Prostate gland (tissue), 2 donors: ENCODE results near the gene KIF18B. TPM values are rescaled to one million over a fixed set of nuclear protein-coding genes. Genes with fewer than 3 reads are reported as not detected.

Source experiments
- DNase-seq: peaks from one replicate; pipeline ENCODE4 v3.0.0-alpha.2; 2019; ENCODE audit warnings: low spot score
- H3K27ac ChIP-seq, 2 donors: fragments of 200-600 bp; sonication (generic); 2 replicates each; pipeline ENCODE4 v1.5.1; 2017 to 2019
- H3K27me3 ChIP-seq: fragments of 200-600 bp; sonication (generic); replicated peaks from 2 replicates; pipeline ENCODE4 v1.5.1; 2019; ENCODE audit not compliant: insufficient read depth
- H3K36me3 ChIP-seq, 2 donors: fragments of 200-600 bp; sonication (generic); 1 replicate in 1 of 2; 2 replicates in 1 of 2; pipeline versions ENCODE4 v1.5.1 to v1.8.1; 2017 to 2019
- H3K4me1 ChIP-seq: fragments of 200-600 bp; sonication (generic); replicated peaks from 2 replicates; pipeline ENCODE4 v1.5.1; 2019
- H3K4me3 ChIP-seq, 2 donors: fragments of 200-600 bp; sonication (generic); 2 replicates each; pipeline ENCODE4 v1.5.1; 2017 to 2019
- H3K9me3 ChIP-seq: fragments of 200-600 bp; sonication (generic); 2 replicates; pipeline ENCODE4 v1.5.1; 2017
- POLR2A ChIP-seq: fragments of 450-650 bp; IDR thresholded peaks from one replicate; pipeline ENCODE4 v1.6.1; 2016; ENCODE audit warnings: antibody characterized with exemption, mild to moderate bottlenecking
- POLR2AphosphoS5 ChIP-seq: sonication (generic); formaldehyde crosslinking; IDR thresholded peaks from one replicate; pipeline ENCODE4 v1.6.1; 2017; ENCODE audit warnings: antibody characterized with exemption
- WGBS: methylation state at CpG from one replicate; pipeline ENCODE4 v1.1.5; 2018; 5-methylcytosine and 5-hydroxymethylcytosine counted together
- intact Hi-C: fragments of 100-400 bp; cut with DNase I; formaldehyde crosslinking; loops from one replicate; pipeline ENCODE4 v1.14.2; 2022
- total RNA-seq, 2 donors: library from RNA; depleted of rRNA; stranded (reverse); fragments of >200 nt; gene quantifications; one replicate each; pipeline ENCODE4 v1.1.0, GENCODE V29; 2016
- TF ChIP-seq, protein P1 (sequence below), 4 experiments: fragments of 200-600 bp in 2 of 4; fragments of 450-650 bp in 2 of 4; sonication (generic) in 2 of 4; IDR thresholded peaks; 1 replicate in 3 of 4; 2 replicates in 1 of 4; pipeline ENCODE4 v1.5.1; 2016 to 2019; ENCODE audit warnings: antibody characterized with exemption in 4 of 4, mild to moderate bottlenecking in 2 of 4, moderate library complexity in 2 of 4

KIF18B gene
- total RNA-seq, 2 donors from 2014 or later = 1.8 to 2.5 TPM

DNA sequence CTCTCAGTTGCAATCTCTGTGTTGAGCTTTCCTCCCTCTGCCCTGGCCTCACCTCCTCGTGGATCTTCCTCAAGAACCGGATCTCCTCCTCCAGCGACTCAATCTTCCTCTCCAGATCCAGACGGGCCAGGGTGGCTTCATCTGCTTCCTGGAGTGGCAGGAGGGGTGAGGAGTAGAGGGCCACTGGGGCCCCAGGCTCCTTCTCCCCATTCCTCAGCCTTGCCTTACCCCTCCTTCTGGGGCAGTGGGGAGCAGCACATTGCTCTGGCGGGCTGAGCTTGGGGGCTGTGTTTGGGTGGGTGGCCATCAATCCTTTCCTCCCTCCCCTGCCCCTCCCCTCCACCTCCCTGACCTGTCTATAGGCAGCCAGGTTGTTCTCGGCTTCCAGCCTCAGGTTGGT is 33.9 kb downstream of the KIF18B start:
- TF ChIP-seq POLR2A = no peak
- no peak for TF ChIP-seq POLR2AphosphoS5
- TF ChIP-seq, protein P1, sequence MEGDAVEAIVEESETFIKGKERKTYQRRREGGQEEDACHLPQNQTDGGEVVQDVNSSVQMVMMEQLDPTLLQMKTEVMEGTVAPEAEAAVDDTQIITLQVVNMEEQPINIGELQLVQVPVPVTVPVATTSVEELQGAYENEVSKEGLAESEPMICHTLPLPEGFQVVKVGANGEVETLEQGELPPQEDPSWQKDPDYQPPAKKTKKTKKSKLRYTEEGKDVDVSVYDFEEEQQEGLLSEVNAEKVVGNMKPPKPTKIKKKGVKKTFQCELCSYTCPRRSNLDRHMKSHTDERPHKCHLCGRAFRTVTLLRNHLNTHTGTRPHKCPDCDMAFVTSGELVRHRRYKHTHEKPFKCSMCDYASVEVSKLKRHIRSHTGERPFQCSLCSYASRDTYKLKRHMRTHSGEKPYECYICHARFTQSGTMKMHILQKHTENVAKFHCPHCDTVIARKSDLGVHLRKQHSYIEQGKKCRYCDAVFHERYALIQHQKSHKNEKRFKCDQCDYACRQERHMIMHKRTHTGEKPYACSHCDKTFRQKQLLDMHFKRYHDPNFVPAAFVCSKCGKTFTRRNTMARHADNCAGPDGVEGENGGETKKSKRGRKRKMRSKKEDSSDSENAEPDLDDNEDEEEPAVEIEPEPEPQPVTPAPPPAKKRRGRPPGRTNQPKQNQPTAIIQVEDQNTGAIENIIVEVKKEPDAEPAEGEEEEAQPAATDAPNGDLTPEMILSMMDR (IDR thresholded peaks at IDR 0.05) = no peak
- no peaks in the 10 kb centered on the region for H3K36me3 ChIP-seq
- no peak overlapping the region for H3K27ac ChIP-seq
- peaks cover 3% of the 10 kb centered on the region for H3K27me3 ChIP-seq
- intact Hi-C loops = no loop called here
- WGBS = 63% methylated on average over 6 of the region's 6 CpGs
- peaks cover 3% of the 10 kb centered on the region for H3K4me1 ChIP-seq
- no peak for DNase-seq
- H3K9me3 ChIP-seq = no peaks in the 10 kb centered on the region
- no peak overlapping the region for H3K4me3 ChIP-seq

DNA sequence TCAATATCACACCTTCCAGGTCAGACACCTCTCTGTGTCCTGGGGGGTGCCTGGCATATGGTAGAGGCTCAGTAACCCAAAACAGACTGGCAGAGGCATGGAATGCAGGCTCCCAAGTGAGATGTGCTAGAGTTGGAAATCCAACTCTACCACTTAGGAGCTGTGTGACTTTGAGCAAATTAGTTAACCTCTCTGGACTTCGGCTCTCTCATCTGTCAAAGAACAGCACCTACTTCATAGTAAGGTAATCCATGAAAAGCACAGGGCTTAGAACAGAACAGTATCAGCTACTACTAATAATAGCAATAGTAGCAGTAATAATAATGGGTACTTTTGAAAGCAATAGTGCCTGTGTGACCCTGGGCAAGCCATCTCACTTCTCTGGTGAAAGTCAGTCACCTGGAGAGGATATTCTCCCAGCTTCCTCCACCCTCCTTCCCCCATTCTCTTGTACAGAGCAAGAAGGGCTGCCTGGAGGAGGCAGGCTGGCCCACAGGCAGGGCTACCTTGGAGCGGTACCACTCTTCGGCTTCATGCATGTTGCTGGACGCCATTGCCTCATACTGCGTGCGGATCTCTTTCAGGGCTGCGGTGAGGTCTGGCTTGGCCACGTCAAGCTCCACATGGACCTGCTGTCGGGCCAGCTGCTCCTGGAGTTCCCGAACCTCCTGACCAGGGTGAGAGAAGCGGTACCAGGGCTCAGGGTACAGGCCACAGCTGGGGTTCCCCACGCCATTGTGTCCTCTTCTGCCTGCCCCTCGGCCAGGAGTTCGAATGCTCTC is 34.6 kb downstream of the KIF18B start:
- 89% methylated on average over 14 of the region's 14 CpGs for WGBS
- no peak for DNase-seq
- Histone ChIP-seq H3K27me3 (peaks cover 3% of the 10 kb centered on the region), H3K36me3 (no peaks in the 10 kb centered on the region), H3K4me1 (peaks cover 3% of the 10 kb centered on the region), H3K27ac (no peak overlapping the region), H3K4me3 (no peak overlapping the region), H3K9me3 (no peaks in the 10 kb centered on the region)
- TF ChIP-seq POLR2AphosphoS5 = no peak
- TF ChIP-seq, protein P1 (IDR thresholded peaks at IDR 0.05) = no peak
- TF ChIP-seq POLR2A = no peak
- intact Hi-C loops = no loop called here

DNA sequence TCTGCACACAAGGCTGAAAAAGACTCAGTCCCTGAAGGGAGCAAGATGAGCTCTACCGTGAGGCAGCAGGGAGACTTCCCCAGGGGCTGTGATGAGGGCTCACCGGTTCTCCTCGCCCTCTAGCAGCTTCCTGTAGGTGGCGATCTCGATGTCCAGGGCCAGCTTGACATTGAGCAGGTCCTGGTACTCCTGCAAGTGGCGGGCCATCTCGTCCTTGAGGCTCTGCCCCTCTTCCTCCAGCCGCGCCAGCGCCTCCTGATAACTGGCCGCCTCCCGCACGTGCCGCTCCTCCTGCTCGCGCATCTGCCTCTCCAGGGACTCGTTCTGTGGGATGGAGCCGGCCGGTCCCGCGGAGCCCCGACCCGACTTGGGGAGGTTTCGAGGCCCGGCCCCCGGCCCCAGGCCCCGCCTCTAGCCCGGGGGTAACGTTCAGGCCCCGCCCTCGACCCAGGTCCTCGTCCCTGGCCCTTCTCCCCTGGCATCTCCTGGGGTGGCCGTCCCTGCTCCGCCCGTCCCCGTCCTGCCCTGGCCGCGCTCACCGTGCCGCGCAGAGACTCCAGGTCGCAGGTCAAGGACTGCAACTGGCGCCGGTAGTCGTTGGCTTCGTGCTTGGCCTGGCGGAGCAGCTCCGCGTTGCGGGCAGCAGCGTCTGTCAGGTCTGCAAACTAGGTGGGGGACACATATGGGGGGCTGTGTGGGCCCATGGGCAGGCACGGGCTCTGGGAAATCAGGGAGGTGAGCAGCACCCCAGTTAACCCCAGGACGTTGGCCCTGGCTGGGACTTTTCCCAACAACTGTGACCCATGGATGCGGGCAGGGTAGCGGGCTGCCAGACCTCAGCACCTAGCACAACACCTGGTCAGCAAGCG is 36.2 kb downstream of the KIF18B start:
- TF ChIP-seq, protein P1 (IDR thresholded peaks at IDR 0.05) = peak in 2 of 4 experiments; percentile 41 to 53
- no peak for TF ChIP-seq POLR2AphosphoS5
- intact Hi-C loops = no loop called here
- peaks cover 3% of the 10 kb centered on the region for H3K27me3 ChIP-seq
- no peaks in the 10 kb centered on the region for H3K36me3 ChIP-seq
- peak; percentile 48 for DNase-seq
- no peak overlapping the region for H3K27ac ChIP-seq
- H3K9me3 ChIP-seq = no peaks in the 10 kb centered on the region
- H3K4me3 ChIP-seq = no peak overlapping the region
- WGBS = 26% methylated on average over 41 of the region's 56 CpGs
- H3K4me1 ChIP-seq = peaks cover 3% of the 10 kb centered on the region

DNA sequence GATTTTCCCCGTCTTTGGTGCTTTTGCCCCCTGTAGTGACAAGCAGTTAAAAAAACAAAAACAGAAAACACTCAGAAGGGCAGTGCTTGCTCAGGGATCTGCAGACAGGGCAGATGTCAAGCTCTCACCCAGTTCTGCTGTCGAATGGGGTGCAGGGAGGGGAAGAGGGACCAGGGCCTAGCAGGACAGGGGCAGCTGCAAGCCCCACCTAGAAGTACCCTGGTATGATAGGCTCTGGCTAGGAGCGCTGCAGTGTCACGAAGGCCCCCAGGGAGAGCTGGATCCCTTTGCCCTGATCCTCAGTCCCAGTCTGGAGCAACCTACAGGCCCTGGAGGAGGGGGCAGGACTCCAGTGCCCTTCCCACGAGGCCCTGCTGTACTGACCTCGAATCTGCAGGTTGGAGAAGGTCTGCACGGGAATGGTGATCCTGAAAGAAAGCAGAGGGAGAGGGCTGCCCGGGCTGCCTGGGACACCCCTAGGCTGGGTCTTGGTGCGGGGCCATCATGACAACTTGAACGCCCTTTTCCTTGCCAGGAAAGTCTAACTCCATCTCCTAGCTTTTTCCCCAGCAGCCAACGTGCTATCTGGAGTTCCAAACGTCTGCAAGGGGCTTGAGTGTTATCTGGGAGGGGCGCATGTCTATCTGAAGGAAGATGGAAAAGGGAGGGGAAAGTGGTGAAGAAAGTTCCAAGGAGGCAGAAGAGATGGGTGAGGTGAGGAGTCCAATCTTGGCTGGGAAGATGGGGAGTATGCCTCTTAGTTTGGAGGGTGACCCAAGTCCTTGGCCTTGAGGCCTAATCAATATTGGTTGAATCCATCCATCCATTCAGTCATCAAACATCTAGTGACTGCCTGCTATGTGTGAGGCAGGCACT is 37.1 kb downstream of the KIF18B start:
- H3K27me3 ChIP-seq = peaks cover 3% of the 10 kb centered on the region
- H3K4me1 ChIP-seq = peaks cover 3% of the 10 kb centered on the region
- TF ChIP-seq, protein P1 (IDR thresholded peaks at IDR 0.05) = no peak
- no peak for TF ChIP-seq POLR2A
- TF ChIP-seq POLR2AphosphoS5 = no peak
- H3K9me3 ChIP-seq = no peaks in the 10 kb centered on the region
- no peaks in the 10 kb centered on the region for H3K36me3 ChIP-seq
- intact Hi-C loops = no loop called here
- WGBS = 89% methylated on average over 13 of the region's 13 CpGs
- DNase-seq = no peak
- no peak overlapping the region for H3K4me3 ChIP-seq
- H3K27ac ChIP-seq = no peak overlapping the region
